Aorta (tissue), 5 donors: ENCODE results near the gene OLIG2. TPM values are rescaled to one million over a fixed set of nuclear protein-coding genes. Genes with fewer than 3 reads are reported as not detected.

Experiments
- ATAC-seq: fragments of 200-7000 bp; cut with Tn5 transposase; one replicate; pipeline ENCODE4 v1.9.1; 2022; ENCODE audit warnings: moderate library complexity; ENCODE audit not compliant: low FRiP score
- DNase-seq, 2 donors: peaks; one replicate each; pipeline ENCODE4 v3.0.0-alpha.2; 2020
- H3K27ac ChIP-seq, 2 donors: one replicate each; pipeline ENCODE4 v1.5.1; 2013; ENCODE audit warnings: low read length in 2 of 2, mild to moderate bottlenecking in 2 of 2, moderate library complexity in 2 of 2, control low read depth in 1 of 2, inconsistent platforms in 1 of 2, low read depth in 1 of 2
- H3K27me3 ChIP-seq, 2 donors: one replicate each; pipeline ENCODE4 v1.6.1; 2013; ENCODE audit warnings: control low read depth in 1 of 2, low read length in 1 of 2, mild to moderate bottlenecking in 1 of 2, moderate library complexity in 1 of 2; ENCODE audit not compliant: insufficient read depth in 2 of 2, control insufficient read depth in 1 of 2
- H3K36me3 ChIP-seq, 2 donors: one replicate each; pipeline ENCODE4 v1.6.1; 2013; ENCODE audit warnings: control low read depth in 1 of 2, low read length in 1 of 2, mild to moderate bottlenecking in 1 of 2; ENCODE audit not compliant: insufficient read depth in 2 of 2, control insufficient read depth in 1 of 2
- H3K4me1 ChIP-seq, 2 donors: one replicate each; pipeline ENCODE4 v1.6.1; 2013; ENCODE audit warnings: low read length in 2 of 2, control low read depth in 1 of 2, mild to moderate bottlenecking in 1 of 2, moderate library complexity in 1 of 2; ENCODE audit not compliant: insufficient read depth in 2 of 2, control insufficient read depth in 1 of 2
- H3K4me3 ChIP-seq, 2 donors: one replicate each; pipeline ENCODE4 v1.5.1; 2013; ENCODE audit warnings: low read length in 2 of 2, control low read depth in 1 of 2, mild to moderate bottlenecking in 1 of 2
- H3K9me3 ChIP-seq: one replicate; pipeline ENCODE4 v1.6.1; 2013; ENCODE audit warnings: mild to moderate bottlenecking, low read length; ENCODE audit not compliant: control insufficient read depth
- WGBS, 2 donors: extraction: QIAGEN DNeasy Blood & Tissue Kit; methylation state at CpG; one replicate each; pipeline ENCODE4 v1.1.7; 2013; 5-methylcytosine and 5-hydroxymethylcytosine counted together
- intact Hi-C, 2 donors: fragments of 100-400 bp; cut with DNase I; formaldehyde crosslinking; loops; one replicate each; pipeline versions ENCODE4 v1.14.2 to v1.15.0; 2022
- polyA plus RNA-seq, 2 donors: library from polyadenylated mRNA; stranded (reverse); fragments of 200-250 nt; gene quantifications; one replicate each; pipeline ENCODE4 v1.2.3, GENCODE V29; 2013
- total RNA-seq, 2 donors: library from RNA; stranded (reverse); fragmentation: NEBNext Ultra II Directional; extraction: Animal tissue kit (Norgen Biotek cat#: 25700); gene quantifications; one replicate each; pipeline ENCODE4 v1.2.1, GENCODE V29; 2021
- donor health status: healthy with polysubstance abuse.
- donor health status: Bipolar disorder and iron deficiency.
- donor health status: DM: no; HTN: no; CAD: no.
- donor health status: DM: no; HTN: no; CAD: no.
- donor health status: DM: yes; HTN: yes; CAD: no.

Gene OLIG2
- total and polyA plus RNA-seq, 4 donors: not detected

GRCh38 chr21:33015756-33016155 lies 10.0 kb upstream of the OLIG2 start:
- Histone ChIP-seq H3K27me3 (no peaks in the 10 kb centered on the region), H3K36me3 (no peaks in the 10 kb centered on the region), H3K27ac (no peak overlapping the region), H3K9me3 (peaks cover 6% of the 10 kb centered on the region), H3K4me3 (no peak overlapping the region), H3K4me1 (no peaks in the 10 kb centered on the region)
- ATAC-seq (no peak), DNase-seq (no peak)
- WGBS, 2 donors: 83 to 85% methylated on average over 3 of the region's 3 CpGs
- intact Hi-C loops: no loop called here

GRCh38 chr21:33018707-33019465 lies 6.8 kb upstream of the OLIG2 start:
- 8 to 10% methylated on average over 9 of the region's 9 CpGs for whole genome bisulfite sequencing, 2 donors
- intact Hi-C loops: no loop called here
- no peaks in the 10 kb centered on the region for H3K27me3 ChIP-seq

DNA sequence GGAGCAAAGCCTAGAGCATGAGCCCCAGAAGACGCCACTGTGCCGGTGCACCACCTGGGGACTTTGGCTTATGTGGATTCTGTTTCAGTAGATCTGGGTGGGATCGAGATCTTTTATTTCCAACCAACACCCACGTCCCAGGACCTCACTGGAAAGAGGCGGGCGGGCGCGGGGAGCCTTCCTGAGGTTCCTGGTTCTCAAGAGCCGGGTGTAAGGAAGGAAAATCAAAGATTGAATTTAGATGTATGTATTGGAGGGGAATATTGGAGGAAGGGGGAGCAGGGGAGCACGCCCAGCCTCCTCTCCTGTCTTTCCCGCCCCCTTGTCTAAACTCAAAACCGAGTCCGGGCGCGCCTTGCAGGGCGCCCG lies 6.2 kb upstream of the OLIG2 start:
- intact Hi-C loops: no loop called here
- H3K27me3 ChIP-seq: no peaks in the 10 kb centered on the region
- H3K9me3 ChIP-seq: no peaks in the 10 kb centered on the region
- no peaks in the 10 kb centered on the region for H3K36me3 ChIP-seq
- no peak overlapping the region for H3K27ac ChIP-seq
- WGBS, 2 donors: 2 to 6% methylated on average over 17 of the region's 17 CpGs
- ATAC-seq: no peak
- DNase-seq: no peak
- H3K4me1 ChIP-seq: no peaks in the 10 kb centered on the region
- H3K4me3 ChIP-seq: no peak overlapping the region

More at GRCh38 chr21:33018707-33019465, 6.8 kb upstream of the OLIG2 start:
- Histone ChIP-seq H3K4me1 (no peaks in the 10 kb centered on the region), H3K4me3 (no peak overlapping the region), H3K27ac (no peak overlapping the region), H3K36me3 (no peaks in the 10 kb centered on the region), H3K9me3 (peaks cover 4% of the 10 kb centered on the region)
- DNase-seq: no peak
- ATAC-seq: no peak

DNA sequence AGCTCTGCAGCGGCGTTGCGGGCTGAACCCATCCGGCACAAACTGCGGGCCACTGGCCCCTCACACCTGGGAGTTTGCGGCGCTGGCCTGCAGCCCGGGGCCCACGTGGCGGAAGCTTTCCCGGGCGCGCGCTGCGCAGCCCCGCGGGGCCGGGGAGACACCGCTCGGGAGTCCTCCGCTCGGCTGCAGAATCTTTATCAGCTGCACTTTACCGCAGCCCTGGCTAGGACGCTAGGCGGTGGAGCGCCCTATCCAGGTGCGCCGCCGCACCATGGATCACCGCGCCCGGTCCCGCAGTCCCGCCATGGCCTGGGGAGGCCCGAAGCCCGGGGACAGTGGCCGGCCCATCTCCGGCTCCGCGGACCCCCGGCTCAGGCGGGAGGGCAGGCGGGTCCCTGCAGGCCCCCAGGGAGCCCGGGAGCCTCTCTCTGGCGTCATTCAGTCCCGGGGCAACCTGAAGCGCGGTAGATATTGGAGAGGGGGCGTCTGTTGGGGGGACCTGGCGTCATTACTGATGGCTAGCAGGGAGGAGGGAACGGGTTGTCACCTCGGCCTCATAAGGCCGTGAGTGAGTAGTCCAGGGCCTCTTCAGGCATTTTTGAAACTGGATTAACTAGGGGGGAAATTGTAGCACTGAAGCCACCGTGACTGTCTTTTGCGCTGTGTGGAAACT lies 5.7 kb upstream of the OLIG2 start:
- no peaks in the 10 kb centered on the region for H3K9me3 ChIP-seq
- H3K27ac ChIP-seq: no peak overlapping the region
- intact Hi-C loops: no loop called here
- DNase-seq (no peak), ATAC-seq (no peak)
- WGBS, 2 donors: 2% methylated on average over 46 to 55 of the region's 55 CpGs
- H3K36me3 ChIP-seq: no peaks in the 10 kb centered on the region
- H3K27me3 ChIP-seq: no peaks in the 10 kb centered on the region
- no peaks in the 10 kb centered on the region for H3K4me1 ChIP-seq
- H3K4me3 ChIP-seq: no peak overlapping the region

DNA sequence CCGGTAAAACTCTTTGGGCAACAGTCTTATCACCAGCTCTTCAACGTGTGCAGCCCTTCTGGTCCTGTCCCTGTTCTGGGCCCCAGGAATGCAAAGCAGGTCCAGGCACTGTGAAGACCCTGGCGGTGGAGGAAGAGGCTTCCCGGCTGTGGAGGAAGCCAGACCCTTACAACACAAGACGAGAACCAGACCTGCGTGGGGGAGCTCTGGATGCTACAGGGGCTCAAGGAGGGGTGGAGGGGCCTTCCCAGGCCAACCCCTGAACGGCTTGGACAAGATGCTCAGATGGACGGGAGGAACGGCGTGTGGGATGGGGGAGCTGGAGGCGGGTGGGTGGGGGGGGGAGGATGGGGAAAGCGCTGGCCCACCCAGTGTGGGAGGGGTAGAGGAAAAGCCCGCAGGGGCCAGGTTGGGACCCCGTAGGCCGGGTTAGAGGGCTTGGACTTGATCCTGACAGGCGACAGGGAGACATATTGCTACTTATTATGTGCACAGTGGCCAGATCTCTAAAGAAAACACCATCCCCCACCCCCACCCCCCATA lies 5.1 kb upstream of the OLIG2 start:
- DNase-seq (no peak), ATAC-seq (no peak)
- Histone ChIP-seq H3K4me3 (no peak overlapping the region), H3K36me3 (no peaks in the 10 kb centered on the region), H3K27ac (no peak overlapping the region), H3K27me3 (no peaks in the 10 kb centered on the region), H3K4me1 (no peaks in the 10 kb centered on the region), H3K9me3 (no peaks in the 10 kb centered on the region)
- 2 to 3% methylated on average over 16 of the region's 16 CpGs for WGBS, 2 donors
- intact Hi-C loops: no loop called here

GRCh38 chr21:33021150-33021549 lies 4.6 kb upstream of the OLIG2 start:
- no peaks in the 10 kb centered on the region for H3K27me3 ChIP-seq
- no peaks in the 10 kb centered on the region for H3K36me3 ChIP-seq
- no peak for DNase-seq
- no peak overlapping the region for H3K27ac ChIP-seq
- no peaks in the 10 kb centered on the region for H3K4me1 ChIP-seq
- 10 to 11% methylated on average over 11 of the region's 11 CpGs for WGBS, 2 donors
- intact Hi-C loops: no loop called here
- H3K4me3 ChIP-seq: no peak overlapping the region
- no peak for ATAC-seq
- no peaks in the 10 kb centered on the region for H3K9me3 ChIP-seq

DNA sequence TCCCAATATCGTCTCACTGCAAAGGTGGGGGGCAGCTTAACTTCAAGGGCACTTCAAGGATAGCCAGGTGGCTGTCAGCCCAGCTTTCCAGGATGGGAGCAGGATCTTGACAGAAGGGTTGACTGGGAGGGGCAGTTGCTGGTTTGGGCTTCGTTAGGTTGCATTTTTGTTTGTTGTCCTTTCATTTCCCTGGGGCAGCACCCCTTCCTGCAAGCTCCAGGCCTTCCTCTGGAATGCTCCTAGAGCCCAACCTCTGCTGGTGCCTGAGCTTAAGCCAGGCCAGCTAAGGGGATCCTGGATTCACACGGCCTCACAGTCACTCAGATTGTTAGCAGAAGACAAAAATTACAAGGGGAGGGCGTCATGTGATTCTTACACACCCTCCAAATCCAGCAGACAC lies 4.1 kb upstream of the OLIG2 start:
- ATAC-seq (no peak), DNase-seq (no peak)
- no peaks in the 10 kb centered on the region for H3K9me3 ChIP-seq
- H3K4me1 ChIP-seq: no peaks in the 10 kb centered on the region
- H3K27ac ChIP-seq: no peak overlapping the region
- intact Hi-C loops: no loop called here
- H3K36me3 ChIP-seq: no peaks in the 10 kb centered on the region
- H3K27me3 ChIP-seq: no peaks in the 10 kb centered on the region
- WGBS, 2 donors: 14 to 15% methylated on average over 4 of the region's 4 CpGs
- H3K4me3 ChIP-seq: no peak overlapping the region

GRCh38 chr21:33022489-33022827 lies 3.3 kb upstream of the OLIG2 start:
- DNase-seq: no peak
- H3K9me3 ChIP-seq: no peaks in the 10 kb centered on the region
- ATAC-seq: no peak
- 5 to 7% methylated on average over 17 of the region's 17 CpGs for WGBS, 2 donors
- H3K4me1 ChIP-seq: no peaks in the 10 kb centered on the region
- no peaks in the 10 kb centered on the region for H3K36me3 ChIP-seq
- intact Hi-C loops: no loop called here
- no peak overlapping the region for H3K4me3 ChIP-seq
- H3K27ac ChIP-seq: no peak overlapping the region
- H3K27me3 ChIP-seq: no peaks in the 10 kb centered on the region
